ENCODE measurements around the gene IQGAP3. TPM values are rescaled to one million over a fixed set of nuclear protein-coding genes. Genes with fewer than 3 reads are reported as not detected.

The IQGAP3 gene
- total RNA-seq, 2 experiments from 2014 or later: not detected

- H3K4me1 Mint-ChIP-seq (ENCODE audit: low read depth): no peaks in the 10 kb centered on the region
- no peaks in the 10 kb centered on the region for H3K36me3 Mint-ChIP-seq (ENCODE audit: low read depth)
- DNase-seq (peak in 5 of 14 experiments; percentile 11 to 49 (median 39)), ATAC-seq (ENCODE audit: poor library complexity) (peak; percentile 48)
- CTCF ChIA-PET: interaction anchor here (1.1 to 2.3 kb wide), 4 partner anchors 10 to 233 kb away, joined by 3 to 13 read pairs (median 5); no protein-coding TSS in a partner anchor
- Histone ChIP-seq H3K27me3 (ENCODE audit: control insufficient read depth in 1 of 2, insufficient read depth in 2 of 2, low read length in 2 of 2) (peaks cover 36% of the 10 kb centered on the region in 2 experiments), H3K36me3 (ENCODE audit: insufficient read depth, low read length) (no peaks in the 10 kb centered on the region), H3K9me3 (ENCODE audit: control insufficient read depth in 1 of 2, insufficient read depth in 1 of 2, low read length in 2 of 2) (no peaks in the 10 kb centered on the region), H3K27ac (ENCODE audit: low read depth in 1 of 2, low read length in 2 of 2) (no peak within 1 kb of the TSS), H3K4me1 (ENCODE audit: insufficient read depth, low read length) (peaks cover 5% of the 10 kb centered on the region), H3K4me3 (ENCODE audit: low read length) (no peak within 1 kb of the TSS)
- no peak within 1 kb of the TSS for H3K4me3 Mint-ChIP-seq
- POLR2A ChIA-PET: no interaction called here
- intact Hi-C loops (cut with DNase I, micrococcal nuclease): no loop called here
- H3K27me3 Mint-ChIP-seq: peaks cover 74% of the 10 kb centered on the region
- TF ChIP-seq CTCF (IDR thresholded peaks at IDR 0.05): peak; percentile 34
- H3K9me3 Mint-ChIP-seq: no peaks in the 10 kb centered on the region
- H3K27ac Mint-ChIP-seq: no peak within 1 kb of the TSS
These were observed 46.7 kb upstream of the IQGAP3 start, which contains the start of gene HAPLN2 for GRCh38 chr1:156618853-156619581. Gene HAPLN2, plus strand, starts transcription at chr1:156619415. Its CDS starts 4,076 bp downstream, at chr1:156623491.

GRCh38 chr1:156616463-156616862 is 44.1 kb upstream of the IQGAP3 start:
- Mint-ChIP-seq H3K4me3 (no peak overlapping the region), H3K36me3 (ENCODE audit: low read depth) (no peaks in the 10 kb centered on the region), H3K4me1 (ENCODE audit: low read depth) (no peaks in the 10 kb centered on the region), H3K9me3 (no peaks in the 10 kb centered on the region), H3K27ac (no peak overlapping the region), H3K27me3 (peaks cover 67% of the 10 kb centered on the region)
- Histone ChIP-seq H3K4me3 (ENCODE audit: low read length) (no peak overlapping the region), H3K27me3 (ENCODE audit: control insufficient read depth in 1 of 2, insufficient read depth in 2 of 2, low read length in 2 of 2) (peaks cover 25 to 27% of the 10 kb centered on the region in 2 experiments), H3K27ac (ENCODE audit: low read depth in 1 of 2, low read length in 2 of 2) (no peak overlapping the region), H3K4me1 (ENCODE audit: insufficient read depth, low read length) (no peaks in the 10 kb centered on the region), H3K9me3 (ENCODE audit: control insufficient read depth in 1 of 2, insufficient read depth in 1 of 2, low read length in 2 of 2) (no peaks in the 10 kb centered on the region), H3K36me3 (ENCODE audit: insufficient read depth, low read length) (no peaks in the 10 kb centered on the region)
- ATAC-seq (ENCODE audit: poor library complexity) (no peak), DNase-seq (no peak)
- CTCF ChIA-PET: interaction anchor here (2.3 kb wide), 1 partner anchor 231 kb away, joined by 13 read pairs; no protein-coding TSS in a partner anchor
- POLR2A ChIA-PET: interaction anchor here (1.6 kb wide), 1 partner anchor 116 kb away, joined by 4 read pairs; the partner anchor contains the start of gene MEF2D
- intact Hi-C loops (cut with DNase I, micrococcal nuclease): no loop called here
- no peak for TF ChIP-seq CTCF (IDR thresholded peaks at IDR 0.05)

- no peak for ATAC-seq (ENCODE audit: poor library complexity)
- POLR2A ChIA-PET: no interaction called here
- no peaks in the 10 kb centered on the region for H3K9me3 Mint-ChIP-seq
These were observed 43.6 kb upstream of the IQGAP3 start for GRCh38 chr1:156615946-156616345.

More at GRCh38 chr1:156615946-156616345, 43.6 kb upstream of the IQGAP3 start:
- Histone ChIP-seq H3K9me3 (ENCODE audit: control insufficient read depth in 1 of 2, insufficient read depth in 1 of 2, low read length in 2 of 2) (no peaks in the 10 kb centered on the region), H3K4me3 (ENCODE audit: low read length) (no peak overlapping the region), H3K36me3 (ENCODE audit: insufficient read depth, low read length) (no peaks in the 10 kb centered on the region), H3K4me1 (ENCODE audit: insufficient read depth, low read length) (no peaks in the 10 kb centered on the region), H3K27ac (ENCODE audit: low read depth in 1 of 2, low read length in 2 of 2) (no peak overlapping the region), H3K27me3 (ENCODE audit: control insufficient read depth in 1 of 2, insufficient read depth in 2 of 2, low read length in 2 of 2) (peaks cover 22 to 24% of the 10 kb centered on the region in 2 experiments)
- H3K27me3 Mint-ChIP-seq: peaks cover 68% of the 10 kb centered on the region
- no peak for TF ChIP-seq CTCF (IDR thresholded peaks at IDR 0.05)
- no peaks in the 10 kb centered on the region for H3K36me3 Mint-ChIP-seq (ENCODE audit: low read depth)
- intact Hi-C loops (cut with DNase I, micrococcal nuclease): no loop called here
- no peaks in the 10 kb centered on the region for H3K4me1 Mint-ChIP-seq (ENCODE audit: low read depth)
- H3K4me3 Mint-ChIP-seq: no peak overlapping the region
- no peak overlapping the region for H3K27ac Mint-ChIP-seq
- no peak for DNase-seq
- CTCF ChIA-PET: no interaction called here

All from CD4-positive, alpha-beta T cell (primary cell).